ENCODE results near the gene INTU. TPM values are rescaled to one million over a fixed set of nuclear protein-coding genes. Genes with fewer than 3 reads are reported as not detected.
A peak's percentile ranks its signal among the peaks of the same experiment; 100 is the strongest.

The INTU gene
- total and polyA plus RNA-seq, 10 donors, result 0.85 to 9.1 (median 3.7) TPM

GRCh38 chr4:127610488-127610887 lies 22.3 kb upstream of the INTU start:
- Histone ChIP-seq H3K4me3 (no peak overlapping the region), H3K27ac (no peak overlapping the region), H3K36me3 (no peaks in the 10 kb centered on the region), H3K9me3 (no peaks in the 10 kb centered on the region), H3K27me3 (replicated peaks in 1 of 7) (peaks cover 0 to 7% (median 0%) of the 10 kb centered on the region in 7 donors), H3K4me1 (no peaks in the 10 kb centered on the region)
- WGBS, 5 donors, result 83 to 96% (median 88%) methylated on average over 3 of the region's 3 CpGs
- no peak for DNase-seq
- TF ChIP-seq POLR2A (IDR thresholded peaks at IDR 0.05), result no peak
- no peak for TF ChIP-seq POLR2AphosphoS5 (IDR thresholded peaks at IDR 0.05)
- TF ChIP-seq CTCF (IDR thresholded peaks at IDR 0.05 in 8 of 11, conservative IDR thresholded peaks at IDR 0.05 in 3 of 11), result no peak
- intact Hi-C loops (cut with DNase I; ENCODE audit: low total_unique reads), result no loop called here

- intact Hi-C loops (cut with DNase I; ENCODE audit: low total_unique reads), result no loop called here
- no peak for TF ChIP-seq CTCF (IDR thresholded peaks at IDR 0.05 in 8 of 11, conservative IDR thresholded peaks at IDR 0.05 in 3 of 11)
- no peak for TF ChIP-seq POLR2AphosphoS5 (IDR thresholded peaks at IDR 0.05)
- no peak for TF ChIP-seq POLR2A (IDR thresholded peaks at IDR 0.05)
- Histone ChIP-seq H3K4me3 (no peak overlapping the region), H3K9me3 (peaks cover 0 to 4% (median 0%) of the 10 kb centered on the region in 8 donors), H3K4me1 (no peaks in the 10 kb centered on the region), H3K36me3 (no peaks in the 10 kb centered on the region), H3K27me3 (replicated peaks in 1 of 7) (peaks cover 0 to 54% (median 6%) of the 10 kb centered on the region in 7 donors), H3K27ac (no peak overlapping the region)
- WGBS, 5 donors, result 75 to 93% (median 81%) methylated on average over 2 of the region's 2 CpGs
- no peak for DNase-seq
These were observed 15.9 kb upstream of the INTU start for GRCh38 chr4:127616898-127617297.

- no peak for DNase-seq
- Histone ChIP-seq H3K36me3 (no peaks in the 10 kb centered on the region), H3K9me3 (peaks cover 0 to 4% (median 0%) of the 10 kb centered on the region in 8 donors), H3K4me1 (peaks cover 3 to 12% (median 9%) of the 10 kb centered on the region in 6 donors), H3K4me3 (no peak overlapping the region), H3K27ac (no peak overlapping the region), H3K27me3 (replicated peaks in 1 of 7) (peaks cover 0 to 69% (median 22%) of the 10 kb centered on the region in 7 donors)
- no peak for TF ChIP-seq POLR2A (IDR thresholded peaks at IDR 0.05)
- no peak for TF ChIP-seq POLR2AphosphoS5 (IDR thresholded peaks at IDR 0.05)
- TF ChIP-seq CTCF (IDR thresholded peaks at IDR 0.05 in 8 of 11, conservative IDR thresholded peaks at IDR 0.05 in 3 of 11), result no peak
- intact Hi-C loops (cut with DNase I; ENCODE audit: low total_unique reads), result no loop called here
These were observed 14.3 kb upstream of the INTU start for GRCh38 chr4:127618427-127618826.

- intact Hi-C loops (cut with DNase I; ENCODE audit: low total_unique reads), result no loop called here
- TF ChIP-seq POLR2AphosphoS5 (IDR thresholded peaks at IDR 0.05) (no peak), POLR2A (IDR thresholded peaks at IDR 0.05) (no peak), CTCF (IDR thresholded peaks at IDR 0.05 in 8 of 11, conservative IDR thresholded peaks at IDR 0.05 in 3 of 11) (no peak)
- no peak for DNase-seq
- Histone ChIP-seq H3K27me3 (replicated peaks in 1 of 7) (peaks cover 0 to 57% (median 32%) of the 10 kb centered on the region in 7 donors), H3K9me3 (peaks cover 0 to 4% (median 0%) of the 10 kb centered on the region in 8 donors), H3K4me1 (peaks cover 5 to 18% (median 10%) of the 10 kb centered on the region in 6 donors), H3K36me3 (no peaks in the 10 kb centered on the region), H3K27ac (no peak overlapping the region), H3K4me3 (peak overlapping the region; percentile 29 to 69 (median 40))
- WGBS, 5 donors, result 18 to 25% (median 19%) methylated on average over 12 of the region's 12 CpGs
These were observed 10.2 kb upstream of the INTU start for GRCh38 chr4:127622621-127622920.

Data from spleen (tissue), 11 donors.